Spleen (tissue), 7 donors: ENCODE data around the gene BFSP1.

ENCODE experiments used
- CTCF ChIP-seq, 11 experiments: fragments of 200-600 bp in 7 of 11; fragments of 450-650 bp in 4 of 11; sonication (generic) in 4 of 11; IDR thresholded peaks in 8 of 11; conservative IDR thresholded peaks in 3 of 11; 1 replicate in 7 of 11; 2 replicates in 4 of 11; pipeline versions ENCODE4 v1.4.0 to v1.8.0; 2016 to 2021; ENCODE audit warnings: antibody characterized with exemption in 11 of 11, inconsistent platforms in 4 of 11, mild to moderate bottlenecking in 1 of 11
- POLR2A ChIP-seq, 3 donors: fragments of 450-650 bp; IDR thresholded peaks; one replicate each; pipeline ENCODE4 v1.5.1; 2017; ENCODE audit warnings: antibody characterized with exemption in 3 of 3, mild to moderate bottlenecking in 1 of 3
- donor health status: DM: no; HTN: no; CAD: no; lungs with moderate emphysema.
- donor health status: DM: no; HTN: no; CAD: no.
- donor health status: DM: no; HTN: no; CAD: no.

GRCh38 chr20:17508756-17509155 lies 22.4 kb downstream of the BFSP1 start:
- TF ChIP-seq CTCF (IDR thresholded peaks at IDR 0.05 in 8 of 11, conservative IDR thresholded peaks at IDR 0.05 in 3 of 11) (no peak), POLR2A (IDR thresholded peaks at IDR 0.05) (no peak)
